DOHH2 (cell line): Measurements from ENCODE around the gene MAX.

ENCODE experiments used
- H3F3A ChIP-seq: fragments of 200-600 bp; sonication (generic), shearing (Covaris generic); 2 replicates; pipeline ENCODE4 v1.6.0; 2016; ENCODE audit warnings: antibody characterized with exemption, mild to moderate bottlenecking; ENCODE audit not compliant: control insufficient read depth, insufficient read depth
- H3K27ac ChIP-seq: fragments of 200-600 bp; sonication (generic); 2 replicates; pipeline ENCODE4 v1.5.1; 2014; ENCODE audit warnings: low read depth, mild to moderate bottlenecking, low read length, moderate library complexity
- H3K27me3 ChIP-seq: fragments of 200-600 bp; sonication (generic); 2 replicates; pipeline ENCODE4 v1.6.1; 2014; ENCODE audit warnings: mild to moderate bottlenecking, low read length, mixed read lengths; ENCODE audit not compliant: control insufficient read depth
- H3K36me3 ChIP-seq: fragments of 200-600 bp; sonication (generic); 2 replicates; pipeline ENCODE4 v1.6.1; 2014; ENCODE audit warnings: mild to moderate bottlenecking, low read length, moderate library complexity, mixed read lengths; ENCODE audit not compliant: control insufficient read depth
- H3K4me1 ChIP-seq: fragments of 200-600 bp; sonication (generic); 2 replicates; pipeline ENCODE4 v1.6.1; 2014; ENCODE audit warnings: mild to moderate bottlenecking, low read length, mixed read lengths; ENCODE audit not compliant: control insufficient read depth
- H3K4me2 ChIP-seq: fragments of 200-600 bp; sonication (generic); 2 replicates; pipeline ENCODE4 v1.6.0; 2014; ENCODE audit warnings: mild to moderate bottlenecking, low read length, moderate library complexity
- H3K4me3 ChIP-seq: fragments of 200-600 bp; sonication (generic); 2 replicates; pipeline ENCODE4 v1.5.1; 2014; ENCODE audit warnings: mild to moderate bottlenecking, low read length, mixed read lengths
- H3K79me2 ChIP-seq: fragments of 200-600 bp; sonication (generic); 2 replicates; pipeline ENCODE4 v1.6.1; 2014; ENCODE audit warnings: mild to moderate bottlenecking, low read length, mixed read lengths; ENCODE audit not compliant: control insufficient read depth
- H3K9me2 ChIP-seq: fragments of 200-600 bp; sonication (generic); replicated peaks from 2 replicates; pipeline ENCODE4 v1.6.1; 2014; ENCODE audit warnings: mild to moderate bottlenecking, low read length, mixed read lengths; ENCODE audit not compliant: control insufficient read depth
- H3K9me3 ChIP-seq: fragments of 200-600 bp; sonication (generic); 2 replicates; pipeline ENCODE4 v1.6.1; 2014; ENCODE audit warnings: antibody characterized with exemption, low read length, mixed read lengths; ENCODE audit not compliant: control insufficient read depth, insufficient read depth
- H4K20me1 ChIP-seq: fragments of 200-600 bp; sonication (generic); 2 replicates; pipeline ENCODE4 v1.6.0; 2014; ENCODE audit warnings: low read depth, mild to moderate bottlenecking, antibody characterized with exemption, low read length, moderate library complexity; ENCODE audit not compliant: control insufficient read depth, insufficient read depth
- EZH2phosphoT487 ChIP-seq: fragments of 200-600 bp; sonication (generic); IDR thresholded peaks from 2 replicates; pipeline ENCODE4 v1.6.1; 2017; ENCODE audit warnings: borderline replicate concordance, mild to moderate bottlenecking, antibody characterized with exemption, low read length, moderate library complexity, mixed read lengths
- TF ChIP-seq, protein P1 (sequence below): fragments of 200-600 bp; sonication (generic); IDR thresholded peaks from one replicate; pipeline ENCODE4 v1.5.1; 2014; ENCODE audit warnings: antibody characterized with exemption, mild to moderate bottlenecking, low read depth, low read length; ENCODE audit not compliant: poor library complexity, severe bottlenecking

MAX gene

DNA sequence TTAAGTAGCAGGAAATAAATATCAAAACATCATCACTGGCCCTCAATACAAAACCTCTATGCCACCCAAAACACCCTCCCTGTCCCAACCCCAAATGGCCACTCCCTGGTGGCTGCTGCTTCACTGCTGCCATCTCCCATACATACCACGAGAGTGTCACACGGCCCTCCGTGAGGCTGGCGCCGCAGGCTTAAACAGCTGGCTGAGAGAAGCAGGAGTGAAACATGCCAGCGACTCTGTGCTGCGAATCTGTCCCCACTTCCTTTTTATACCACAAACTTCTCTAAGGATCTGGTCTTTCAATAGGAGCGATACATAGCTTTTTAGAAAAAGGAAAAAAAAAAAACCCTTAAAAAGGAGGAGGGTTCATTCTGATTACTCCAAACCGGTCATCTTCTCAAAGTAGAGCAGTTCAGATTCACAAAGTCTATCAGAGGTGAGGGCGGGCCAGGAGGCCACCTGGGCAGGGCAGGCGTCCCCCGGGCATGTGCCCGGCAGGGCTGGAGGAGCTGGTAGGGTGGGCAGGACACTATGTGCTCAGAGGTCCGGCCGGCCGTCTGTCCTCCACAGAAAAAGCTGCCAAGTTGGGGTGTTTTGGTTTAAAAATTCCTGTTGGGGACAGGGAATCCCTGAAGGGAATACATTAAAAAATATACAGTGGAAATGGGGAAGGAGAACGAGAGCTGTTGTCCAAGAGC is 26.5 kb downstream of the MAX start:
- no peaks in the 10 kb centered on the region for H3K27me3 ChIP-seq
- no peaks in the 10 kb centered on the region for H3K4me1 ChIP-seq
- H4K20me1 ChIP-seq, result peaks cover 4% of the 10 kb centered on the region; the same call in 1 of the 2 replicates
- H3F3A ChIP-seq, result no peaks in the 10 kb centered on the region
- H3K79me2 ChIP-seq, result peaks cover 14% of the 10 kb centered on the region
- no peaks in the 10 kb centered on the region for H3K9me3 ChIP-seq
- no peaks in the 10 kb centered on the region for H3K9me2 ChIP-seq
- no peak overlapping the region for H3K4me2 ChIP-seq
- H3K4me3 ChIP-seq, result no peak overlapping the region
- peaks cover 65% of the 10 kb centered on the region for H3K36me3 ChIP-seq
- H3K27ac ChIP-seq, result no peak overlapping the region
- TF ChIP-seq EZH2phosphoT487, result no peak
- TF ChIP-seq, protein P1, sequence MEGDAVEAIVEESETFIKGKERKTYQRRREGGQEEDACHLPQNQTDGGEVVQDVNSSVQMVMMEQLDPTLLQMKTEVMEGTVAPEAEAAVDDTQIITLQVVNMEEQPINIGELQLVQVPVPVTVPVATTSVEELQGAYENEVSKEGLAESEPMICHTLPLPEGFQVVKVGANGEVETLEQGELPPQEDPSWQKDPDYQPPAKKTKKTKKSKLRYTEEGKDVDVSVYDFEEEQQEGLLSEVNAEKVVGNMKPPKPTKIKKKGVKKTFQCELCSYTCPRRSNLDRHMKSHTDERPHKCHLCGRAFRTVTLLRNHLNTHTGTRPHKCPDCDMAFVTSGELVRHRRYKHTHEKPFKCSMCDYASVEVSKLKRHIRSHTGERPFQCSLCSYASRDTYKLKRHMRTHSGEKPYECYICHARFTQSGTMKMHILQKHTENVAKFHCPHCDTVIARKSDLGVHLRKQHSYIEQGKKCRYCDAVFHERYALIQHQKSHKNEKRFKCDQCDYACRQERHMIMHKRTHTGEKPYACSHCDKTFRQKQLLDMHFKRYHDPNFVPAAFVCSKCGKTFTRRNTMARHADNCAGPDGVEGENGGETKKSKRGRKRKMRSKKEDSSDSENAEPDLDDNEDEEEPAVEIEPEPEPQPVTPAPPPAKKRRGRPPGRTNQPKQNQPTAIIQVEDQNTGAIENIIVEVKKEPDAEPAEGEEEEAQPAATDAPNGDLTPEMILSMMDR, result no peak

DNA sequence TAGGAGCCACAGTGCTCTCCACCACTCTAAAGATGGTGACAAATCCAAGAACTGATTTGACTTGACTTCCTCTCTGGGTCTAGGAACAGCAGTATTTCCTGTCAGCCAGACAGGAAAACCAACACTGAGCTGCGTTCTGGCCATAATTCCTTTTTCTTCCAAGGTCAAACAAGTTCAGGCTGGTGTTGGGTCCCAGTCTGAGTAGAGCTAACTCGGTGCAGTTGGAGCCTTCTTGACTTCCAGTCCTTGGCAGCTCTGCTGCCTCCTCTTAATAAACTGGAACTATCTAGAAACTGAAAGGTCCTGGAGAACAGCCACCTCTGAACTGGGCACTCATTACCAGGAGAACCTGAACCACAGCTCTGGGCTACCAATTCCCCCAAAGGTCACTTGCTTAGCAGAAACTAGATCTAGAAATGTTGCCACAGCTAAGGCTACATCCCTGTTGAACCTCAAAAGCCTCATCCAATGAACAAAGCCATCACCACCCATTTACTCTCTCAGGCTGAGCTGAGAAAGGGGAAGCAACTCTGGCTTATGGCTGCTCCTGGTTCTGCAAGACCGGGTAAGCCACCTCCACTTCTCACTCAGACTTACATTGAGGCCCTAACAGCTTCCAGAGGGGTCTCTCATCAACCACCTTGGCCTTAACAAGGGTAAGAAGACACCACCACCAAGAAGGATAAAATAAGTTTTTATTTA is 27.7 kb downstream of the MAX start:
- Histone ChIP-seq H3K27me3 (no peaks in the 10 kb centered on the region), H3K9me3 (no peaks in the 10 kb centered on the region), H3K9me2 (no peaks in the 10 kb centered on the region), H3K4me2 (no peak overlapping the region), H3K79me2 (peaks cover 6% of the 10 kb centered on the region), H3F3A (no peaks in the 10 kb centered on the region), H3K27ac (no peak overlapping the region), H3K36me3 (peaks cover 64% of the 10 kb centered on the region), H3K4me3 (no peak overlapping the region), H3K4me1 (no peaks in the 10 kb centered on the region), H4K20me1 (peaks cover 4% of the 10 kb centered on the region; the same call in 1 of the 2 replicates)
- TF ChIP-seq EZH2phosphoT487, result no peak
- TF ChIP-seq, protein P1, result no peak

DNA sequence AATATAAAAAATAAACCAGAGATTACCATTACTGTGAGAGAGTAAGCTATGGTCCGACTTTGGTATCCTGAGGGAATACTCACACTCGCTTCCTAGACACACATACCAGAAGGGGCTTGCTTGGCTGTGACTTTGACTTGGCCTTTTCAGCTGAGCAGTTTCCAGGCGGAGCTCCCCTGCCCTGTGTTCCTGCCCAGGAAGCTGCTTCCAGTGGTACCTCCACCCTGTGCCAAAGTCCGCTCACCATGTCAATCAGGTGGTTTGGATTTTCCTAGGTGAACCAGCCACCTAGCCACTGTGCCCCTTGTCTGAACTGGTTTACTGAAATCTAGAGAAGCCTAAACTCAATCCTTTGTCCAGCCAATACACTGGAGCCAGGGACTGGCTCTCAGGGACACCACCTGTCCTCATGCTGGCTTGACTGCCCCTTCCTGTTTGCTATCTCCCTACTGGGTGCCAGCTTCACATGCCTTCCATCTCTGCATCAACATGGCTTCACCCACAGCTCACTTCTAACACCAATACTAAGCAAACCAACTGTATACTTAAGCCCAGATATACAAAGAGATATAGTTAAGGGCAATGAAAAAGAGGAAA is 28.6 kb downstream of the MAX start:
- H4K20me1 ChIP-seq, result 0 out of 2 replicates have a peak, but pooled peaks cover 4% of the 10 kb centered on the region
- no peaks in the 10 kb centered on the region for H3K4me1 ChIP-seq
- no peak overlapping the region for H3K4me3 ChIP-seq
- no peaks in the 10 kb centered on the region for H3F3A ChIP-seq
- no peaks in the 10 kb centered on the region for H3K27me3 ChIP-seq
- no peak overlapping the region for H3K4me2 ChIP-seq
- H3K36me3 ChIP-seq, result peaks cover 59% of the 10 kb centered on the region
- no peaks in the 10 kb centered on the region for H3K79me2 ChIP-seq
- no peak overlapping the region for H3K27ac ChIP-seq
- no peaks in the 10 kb centered on the region for H3K9me2 ChIP-seq
- TF ChIP-seq, protein P1, result no peak
- TF ChIP-seq EZH2phosphoT487, result no peak
- no peaks in the 10 kb centered on the region for H3K9me3 ChIP-seq
